CMK (cell line): ENCODE data around the gene OR4C16.

Source experiments
- DNase-seq: peaks from one replicate; pipeline ENCODE4 v3.0.0-alpha.2; 2010; ENCODE audit warnings: low read depth

The OR4C16 gene, protein sequence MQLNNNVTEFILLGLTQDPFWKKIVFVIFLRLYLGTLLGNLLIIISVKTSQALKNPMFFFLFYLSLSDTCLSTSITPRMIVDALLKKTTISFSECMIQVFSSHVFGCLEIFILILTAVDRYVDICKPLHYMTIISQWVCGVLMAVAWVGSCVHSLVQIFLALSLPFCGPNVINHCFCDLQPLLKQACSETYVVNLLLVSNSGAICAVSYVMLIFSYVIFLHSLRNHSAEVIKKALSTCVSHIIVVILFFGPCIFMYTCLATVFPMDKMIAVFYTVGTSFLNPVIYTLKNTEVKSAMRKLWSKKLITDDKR

DNA sequence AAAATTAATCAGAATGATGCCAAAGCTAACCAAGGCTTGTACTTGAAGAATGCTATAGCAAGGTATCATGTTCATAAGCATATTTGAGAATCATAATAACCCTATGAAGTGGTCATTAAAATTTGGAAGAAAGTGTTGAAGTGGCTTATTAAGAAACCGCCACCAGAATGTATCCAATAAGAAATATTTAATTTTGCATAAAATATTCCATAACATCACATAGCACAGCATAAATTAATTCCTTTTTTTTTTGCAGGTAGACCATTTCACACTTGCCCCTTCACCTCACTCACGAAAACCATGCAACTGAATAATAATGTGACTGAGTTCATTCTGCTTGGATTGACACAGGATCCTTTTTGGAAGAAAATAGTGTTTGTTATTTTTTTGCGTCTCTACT is at the start of gene OR4C16:
OR4C16 (plus strand) TSS at position 301 of the 400 bp plus-strand sequence; CDS start at position 301, 0 bp downstream.
- no peak for DNase-seq

DNA sequence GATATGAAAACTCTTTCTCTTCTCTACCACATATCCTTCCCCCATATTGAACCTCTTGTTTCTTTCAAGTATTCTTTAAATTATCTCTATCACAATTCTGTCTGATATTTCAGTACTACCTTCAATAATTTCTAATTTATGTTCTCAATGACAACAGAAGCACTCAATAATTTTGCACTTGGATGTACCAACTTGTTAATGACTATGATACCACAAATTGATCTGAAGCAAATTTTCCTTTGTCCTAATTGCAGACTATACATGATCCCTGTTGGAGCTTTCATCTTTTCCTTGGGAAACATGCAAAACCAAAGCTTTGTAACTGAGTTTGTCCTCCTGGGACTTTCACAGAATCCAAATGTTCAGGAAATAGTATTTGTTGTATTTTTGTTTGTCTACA is 17.8 kb upstream of the OR4C16 start, which contains the start of gene OR4C15:
OR4C15 (plus strand) TSS at position 301 of the 400 bp plus-strand sequence; CDS start at position 301, 0 bp downstream.
- no peak for DNase-seq

DNA sequence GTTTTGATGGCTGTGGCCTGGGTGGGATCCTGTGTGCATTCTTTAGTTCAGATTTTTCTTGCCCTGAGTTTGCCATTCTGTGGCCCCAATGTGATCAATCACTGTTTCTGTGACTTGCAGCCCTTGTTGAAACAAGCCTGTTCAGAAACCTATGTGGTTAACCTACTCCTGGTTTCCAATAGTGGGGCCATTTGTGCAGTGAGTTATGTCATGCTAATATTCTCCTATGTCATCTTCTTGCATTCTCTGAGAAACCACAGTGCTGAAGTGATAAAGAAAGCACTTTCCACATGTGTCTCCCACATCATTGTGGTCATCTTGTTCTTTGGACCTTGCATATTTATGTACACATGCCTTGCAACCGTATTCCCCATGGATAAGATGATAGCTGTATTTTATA is 620 bp downstream of the OR4C16 start:
- DNase-seq = no peak

- no peak for DNase-seq
Measured at GRCh38 chr11:55607545-55607944, 35.6 kb downstream of the OR4C16 start, which contains the start of gene OR4C11. Gene OR4C11, minus strand, starts transcription at chr11:55607645. Its CDS starts 3,272 bp downstream, at chr11:55604373.
